IMR-90 (cell line): ENCODE data around the gene ATG101. TPM values are rescaled to one million over a fixed set of nuclear protein-coding genes. Genes with fewer than 3 reads are reported as not detected.

ENCODE experiments used
- ATAC-seq: fragments of 200-7000 bp; cut with Tn5 transposase; 2 replicates; pipeline ENCODE4 v1.9.1; 2020; ENCODE audit warnings: low read depth, mild to moderate bottlenecking, moderate library complexity
- BruUV-seq: library from RNA; stranded (reverse); fragments of 400-500 nt; replicated peaks from 2 replicates; lab custom pipeline; 2021; lab: Mats Ljungman, UMichigan
- CTCF ChIA-PET: fragments of 300-600 bp; formaldehyde crosslinking; extraction: SDS; loops from one replicate; lab custom pipeline; 2021; ENCODE audit warnings: antibody characterized with exemption; lab: Yijun Ruan, JAX
- POLR2A ChIA-PET: fragments of 300-600 bp; sonication (Branson Sonifier 250); formaldehyde crosslinking; loops from one replicate; lab custom pipeline; 2022; ENCODE audit warnings: antibody characterized with exemption; ENCODE audit not compliant: unreplicated experiment; lab: Charles Lee
- DNase-seq: peaks from one replicate; pipeline ENCODE4 v3.0.0; 2013
- H2AFZ ChIP-seq: replicated peaks from 2 replicates; pipeline ENCODE3; 2013; ENCODE audit warnings: low read length, mild to moderate bottlenecking; ENCODE audit not compliant: poor library complexity
- H2AK5ac ChIP-seq: 2 replicates; pipeline ENCODE4 v1.6.1; 2013; ENCODE audit warnings: low read depth, low read length, inconsistent platforms
- H2AK9ac ChIP-seq: replicated peaks from 2 replicates; pipeline ENCODE3; 2013; ENCODE audit warnings: mild to moderate bottlenecking, low read depth, low read length, moderate library complexity; ENCODE audit not compliant: poor library complexity
- H2BK120ac ChIP-seq: 2 replicates; pipeline ENCODE4 v1.6.1; 2013; ENCODE audit warnings: low read depth, low read length, inconsistent platforms
- H2BK15ac ChIP-seq: 3 replicates; pipeline ENCODE4 v1.6.1; 2013; ENCODE audit warnings: low read depth, low read length, inconsistent platforms
- H2BK20ac ChIP-seq: 2 replicates; pipeline ENCODE4 v1.6.1; 2013; ENCODE audit warnings: low read depth, mild to moderate bottlenecking, inconsistent platforms, low read length, moderate library complexity
- H2BK5ac ChIP-seq: 2 replicates; pipeline ENCODE4 v1.6.1; 2013; ENCODE audit warnings: mild to moderate bottlenecking, low read depth, low read length, inconsistent platforms; ENCODE audit not compliant: poor library complexity, severe bottlenecking
- H3K14ac ChIP-seq: replicated peaks from 2 replicates; pipeline ENCODE4 v1.6.1; 2013; ENCODE audit warnings: low read depth, low read length, inconsistent platforms
- H3K18ac ChIP-seq: 2 replicates; pipeline ENCODE4 v1.6.1; 2013; ENCODE audit warnings: low read depth, low read length, control low read depth
- H3K23ac ChIP-seq: 2 replicates; pipeline ENCODE4 v1.6.1; 2013; ENCODE audit warnings: low read depth, low read length, inconsistent platforms
- H3K27ac ChIP-seq: 2 replicates; pipeline ENCODE4 v1.5.1; 2013; ENCODE audit warnings: mild to moderate bottlenecking, control low read depth, low read length; ENCODE audit not compliant: insufficient read depth
- H3K27me3 ChIP-seq: 2 replicates; pipeline ENCODE4 v1.6.1; 2013; ENCODE audit warnings: low read length; ENCODE audit not compliant: control insufficient read depth, insufficient read depth
- H3K36me3 ChIP-seq: 2 replicates; pipeline ENCODE4 v1.6.1; 2013; ENCODE audit warnings: low read length, mixed read lengths; ENCODE audit not compliant: control insufficient read depth, insufficient read depth
- H3K4ac ChIP-seq: 2 replicates; pipeline ENCODE4 v1.6.1; 2013; ENCODE audit warnings: low read depth, low read length, inconsistent platforms
- H3K4me1 ChIP-seq: 2 replicates; pipeline ENCODE4 v1.6.1; 2013; ENCODE audit warnings: low read length, mixed read lengths; ENCODE audit not compliant: control insufficient read depth, insufficient read depth
- H3K4me2 ChIP-seq: 2 replicates; pipeline ENCODE4 v1.6.1; 2013; ENCODE audit warnings: low read depth, mild to moderate bottlenecking, control low read depth, low read length, moderate library complexity
- H3K4me3 ChIP-seq: 2 replicates; pipeline ENCODE4 v1.5.1; 2013; ENCODE audit warnings: low read depth, mild to moderate bottlenecking, control low read depth, low read length, moderate library complexity; ENCODE audit not compliant: insufficient read depth
- H3K56ac ChIP-seq: 2 replicates; pipeline ENCODE4 v1.6.1; 2013; ENCODE audit warnings: low read length, inconsistent platforms; ENCODE audit not compliant: insufficient read depth; ENCODE audit errors: extremely low read depth
- H3K79me1 ChIP-seq, 2 experiments: 2 replicates each; pipeline ENCODE4 v1.6.1; 2013; ENCODE audit warnings: low read length in 2 of 2, inconsistent platforms in 1 of 2, low read depth in 1 of 2
- H3K9ac ChIP-seq: 2 replicates; pipeline ENCODE4 v1.6.1; 2013; ENCODE audit warnings: low read depth, low read length, control low read depth
- H3K9me1 ChIP-seq: 2 replicates; pipeline ENCODE4 v1.6.1; 2013; ENCODE audit warnings: low read length, inconsistent platforms; ENCODE audit not compliant: insufficient read depth
- H3K9me3 ChIP-seq: 2 replicates; pipeline ENCODE4 v1.6.1; 2013; ENCODE audit warnings: low read length; ENCODE audit not compliant: control insufficient read depth, insufficient read depth
- H4K20me1 ChIP-seq: 2 replicates; pipeline ENCODE4 v1.6.1; 2013; ENCODE audit warnings: low read length, inconsistent platforms; ENCODE audit not compliant: insufficient read depth
- H4K5ac ChIP-seq: 2 replicates; pipeline ENCODE4 v1.6.1; 2013; ENCODE audit warnings: mild to moderate bottlenecking, low read depth, low read length, control low read depth
- H4K8ac ChIP-seq, 2 experiments: 2 replicates each; pipeline ENCODE4 v1.6.1; 2013; ENCODE audit warnings: low read depth in 2 of 2, low read length in 2 of 2, control low read depth in 1 of 2, inconsistent platforms in 1 of 2
- H4K91ac ChIP-seq: 2 replicates; pipeline ENCODE4 v1.6.1; 2013; ENCODE audit warnings: low read depth, low read length, inconsistent platforms; ENCODE audit not compliant: insufficient read depth
- BHLHE40 ChIP-seq: fragments of 150-350 bp; IDR thresholded peaks from 2 replicates; pipeline ENCODE4 v1.6.1; 2016; ENCODE audit warnings: mild to moderate bottlenecking, low read depth, low read length
- MAFK ChIP-seq: IDR thresholded peaks from 2 replicates; pipeline ENCODE4 v1.6.1; 2012; ENCODE audit warnings: low read depth, low read length, improper control_type of control experiment
- NFE2L2 ChIP-seq: fragments of 150-350 bp; IDR thresholded peaks from 2 replicates; pipeline ENCODE4 v1.6.1; 2016; ENCODE audit warnings: low read depth, mild to moderate bottlenecking, low read length
- RCOR1 ChIP-seq: IDR thresholded peaks from 2 replicates; pipeline ENCODE4 v1.6.1; 2012; ENCODE audit warnings: mild to moderate bottlenecking, low read length, improper control_type of control experiment; ENCODE audit not compliant: insufficient replicate concordance
- WGBS, 2 experiments: methylation state at CpG; one replicate each; pipeline versions ENCODE4 v1.1.5 to v1.1.7; 2013; ENCODE audit warnings: missing lambda C conversion rate in 2 of 2; ENCODE audit not compliant: insufficient read length in 1 of 2; ENCODE audit errors: extremely low coverage in 2 of 2; 5-methylcytosine and 5-hydroxymethylcytosine counted together
- dilution Hi-C: fragments of 300-500 bp; cut with HindIII; formaldehyde crosslinking; loops from one replicate; pipeline ENCODE4 v1.14.3; 2018; ENCODE audit warnings: low sequenced_read_pairs; ENCODE audit not compliant: unreplicated experiment
- in situ Hi-C: fragments of 300-500 bp; cut with MboI; formaldehyde crosslinking; loops from 3 replicates; pipeline ENCODE4 v1.14.3; 2019; ENCODE audit warnings: low sequenced_read_pairs, inconsistent platforms, mixed read lengths
- intact Hi-C: fragments of 100-400 bp; cut with micrococcal nuclease; formaldehyde crosslinking; loops from 2 replicates; pipeline ENCODE4 v1.10.0; 2022
- polyA plus RNA-seq, 3 experiments: library from polyadenylated mRNA; depleted of rRNA; stranded (reverse); fragments of >200 nt; gene quantifications; 2 replicates each; pipeline ENCODE4 v1.2.3, GENCODE V29; 2012; ENCODE audit warnings: low replicate concordance in 1 of 3
- total RNA-seq: library from RNA; depleted of rRNA; stranded (reverse); fragments of >200 nt; gene quantifications from 2 replicates; pipeline ENCODE4 v1.2.3, GENCODE V29; 2012
- TF ChIP-seq, protein P1 (sequence below): fragments of 150-350 bp; IDR thresholded peaks from 2 replicates; pipeline ENCODE4 v1.6.1; 2017; ENCODE audit warnings: mild to moderate bottlenecking, antibody characterized with exemption, low read length, low read depth

ATG101 gene
- total and polyA plus RNA-seq, 2 of the 4 experiments (the other 2 are of a cell fraction), result 93.9 to 167 TPM

DNA sequence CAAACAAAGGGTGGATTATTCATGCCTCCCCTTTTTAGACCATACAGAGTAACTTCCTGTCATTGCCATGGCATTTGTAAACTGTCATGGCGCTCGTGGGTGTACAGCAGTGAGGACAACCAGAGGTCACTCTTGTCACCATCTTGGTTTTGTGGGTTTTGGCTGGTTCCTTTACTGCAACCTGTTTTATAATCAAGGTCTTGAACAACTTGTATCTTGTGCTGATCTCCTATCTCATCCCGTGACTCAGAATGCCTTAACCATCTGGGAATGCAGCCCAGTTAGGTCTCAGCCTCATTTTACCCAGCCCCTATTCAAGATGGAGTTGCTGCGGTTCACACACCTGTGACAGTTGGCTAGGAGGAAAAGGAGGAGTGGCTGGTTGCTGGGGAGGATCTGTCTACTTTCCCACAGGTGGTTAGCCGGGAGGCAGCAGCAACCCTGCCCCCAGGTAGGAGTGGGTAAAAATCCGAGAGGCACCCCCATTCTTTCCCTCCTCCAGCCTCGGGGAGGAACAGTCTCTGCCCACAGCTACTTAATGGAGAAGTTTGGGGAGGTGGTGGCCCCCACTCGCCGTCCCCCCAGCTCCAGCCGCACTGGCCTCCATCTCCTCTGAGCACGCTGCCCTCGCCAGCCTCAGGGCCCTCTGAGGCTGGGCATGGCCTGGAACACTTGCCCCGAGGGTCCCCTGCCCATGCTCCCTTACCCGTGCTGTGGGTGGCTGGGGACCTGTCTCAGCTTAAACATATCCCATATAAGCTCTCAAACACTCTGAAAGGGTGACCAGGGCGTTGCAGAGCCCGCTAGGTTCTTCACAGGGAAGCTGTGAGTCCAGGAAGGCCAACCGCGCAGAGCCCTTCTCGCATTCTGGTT, 51.4 kb downstream of the ATG101 start:
- H4K5ac ChIP-seq, result no peak overlapping the region
- no peak overlapping the region for H3K56ac ChIP-seq
- no peak overlapping the region for H2BK120ac ChIP-seq
- H3K4ac ChIP-seq, result no peak overlapping the region
- H2AK5ac ChIP-seq, result no peak overlapping the region
- POLR2A ChIA-PET, result no interaction called here
- H3K4me1 ChIP-seq, result no peaks in the 10 kb centered on the region
- no peak overlapping the region for H2BK5ac ChIP-seq
- H4K8ac ChIP-seq, result no peak overlapping the region
- no peaks in the 10 kb centered on the region for H3K79me1 ChIP-seq
- no peak overlapping the region for H4K91ac ChIP-seq
- no TSS peak for BruUV-seq
- no peak overlapping the region for H3K4me2 ChIP-seq
- H4K20me1 ChIP-seq, result no peaks in the 10 kb centered on the region
- H3K9me3 ChIP-seq, result no peaks in the 10 kb centered on the region
- in situ Hi-C loops (loop anchor here (5.0 kb wide), 1 partner anchor 99 kb away; no protein-coding TSS in a partner anchor), intact Hi-C loops (no loop called here), dilution Hi-C loops (no loop called here)
- no peak overlapping the region for H3K27ac ChIP-seq
- peak overlapping the region; percentile 85 for H2AFZ ChIP-seq
- H3K4me3 ChIP-seq, result no peak overlapping the region
- no peak overlapping the region for H2BK15ac ChIP-seq
- no peak overlapping the region for H2AK9ac ChIP-seq
- no peak for TF ChIP-seq RCOR1
- TF ChIP-seq, protein P1, sequence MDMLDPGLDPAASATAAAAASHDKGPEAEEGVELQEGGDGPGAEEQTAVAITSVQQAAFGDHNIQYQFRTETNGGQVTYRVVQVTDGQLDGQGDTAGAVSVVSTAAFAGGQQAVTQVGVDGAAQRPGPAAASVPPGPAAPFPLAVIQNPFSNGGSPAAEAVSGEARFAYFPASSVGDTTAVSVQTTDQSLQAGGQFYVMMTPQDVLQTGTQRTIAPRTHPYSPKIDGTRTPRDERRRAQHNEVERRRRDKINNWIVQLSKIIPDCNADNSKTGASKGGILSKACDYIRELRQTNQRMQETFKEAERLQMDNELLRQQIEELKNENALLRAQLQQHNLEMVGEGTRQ, result no peak
- no peak for TF ChIP-seq MAFK
- TF ChIP-seq NFE2L2, result no peak
- TF ChIP-seq BHLHE40, result no peak
- no peaks in the 10 kb centered on the region for H3K9me1 ChIP-seq
- H2BK20ac ChIP-seq, result no peak overlapping the region
- DNase-seq (peak; percentile 53), ATAC-seq (no peak; the same call in 1 of the 2 replicates)
- no peak overlapping the region for H3K14ac ChIP-seq
- H3K27me3 ChIP-seq, result peaks cover 6% of the 10 kb centered on the region
- H3K18ac ChIP-seq, result no peak overlapping the region
- no peaks in the 10 kb centered on the region for H3K36me3 ChIP-seq
- 84% methylated on average over 5 of the region's 19 CpGs; no CpG with 5 or more reads in 1 of the 2 experiments for WGBS, 2 experiments
- H3K23ac ChIP-seq, result no peak overlapping the region
- CTCF ChIA-PET, result interaction anchor here (0.5 to 4.9 kb wide), 5 partner anchors 11 to 98 kb away, joined by 3 to 35 read pairs (median 3); no protein-coding TSS in a partner anchor
- no peak overlapping the region for H3K9ac ChIP-seq
